Measurements from ENCODE around the gene RNPS1. TPM values are rescaled to one million over a fixed set of nuclear protein-coding genes. Genes with fewer than 3 reads are reported as not detected.
A peak's percentile ranks its signal among the peaks of the same experiment; 100 is the strongest.
"Not testable (repeated sequence)": the region's sequence is repeated elsewhere in the genome, so short reads cannot be mapped to it uniquely, and the experiment has no call there.

Gene RNPS1
- total RNA-seq, 1 donor from 2014 or later: 45.4 TPM

DNA sequence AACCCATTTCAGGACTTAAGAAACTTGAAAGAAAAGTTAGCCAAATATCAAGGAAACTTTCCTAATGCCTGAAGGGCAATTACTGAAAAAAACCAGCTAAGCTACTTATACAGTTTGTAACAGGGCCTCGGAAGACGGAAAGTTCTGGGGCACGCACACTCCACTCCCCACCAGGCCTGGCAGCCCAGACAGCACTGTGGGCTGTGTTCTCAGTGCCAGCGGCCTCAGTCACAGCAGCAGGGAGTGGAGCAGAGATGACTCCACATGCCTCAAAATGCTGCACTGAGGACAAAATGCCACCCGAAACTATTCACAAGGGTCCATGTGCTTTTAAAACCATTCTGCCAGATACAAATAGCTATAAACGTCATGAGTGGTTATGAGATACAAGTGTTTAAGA, 10.2 kb downstream of the RNPS1 start:
- DNase-seq (ENCODE audit: low read depth in 2 of 2): no peak

GRCh38 chr16:2256531-2257140, 11.3 kb downstream of the RNPS1 start:
- DNase-seq (ENCODE audit: low read depth in 2 of 2): no peak

DNA sequence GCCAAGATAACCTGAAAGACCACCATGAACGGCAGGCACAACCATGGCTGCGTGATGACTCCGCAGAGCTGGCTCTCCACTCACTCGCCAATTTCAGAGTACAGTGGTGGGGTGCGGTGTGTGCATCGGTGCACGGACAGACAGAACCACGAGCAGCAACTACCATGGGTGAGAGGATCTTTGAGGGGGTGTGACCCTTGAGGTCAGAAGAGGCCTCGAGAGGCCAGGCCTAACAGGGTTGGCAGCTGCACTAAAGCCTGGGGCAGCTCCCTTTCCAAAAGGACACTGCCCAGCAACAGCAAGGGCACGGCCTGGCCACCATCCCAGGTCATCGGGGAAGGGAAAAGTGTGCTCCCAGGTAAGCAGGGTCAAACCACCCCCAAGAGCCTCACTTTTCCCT, 14.6 kb downstream of the RNPS1 start:
- DNase-seq (ENCODE audit: low read depth in 2 of 2): no peak

DNA sequence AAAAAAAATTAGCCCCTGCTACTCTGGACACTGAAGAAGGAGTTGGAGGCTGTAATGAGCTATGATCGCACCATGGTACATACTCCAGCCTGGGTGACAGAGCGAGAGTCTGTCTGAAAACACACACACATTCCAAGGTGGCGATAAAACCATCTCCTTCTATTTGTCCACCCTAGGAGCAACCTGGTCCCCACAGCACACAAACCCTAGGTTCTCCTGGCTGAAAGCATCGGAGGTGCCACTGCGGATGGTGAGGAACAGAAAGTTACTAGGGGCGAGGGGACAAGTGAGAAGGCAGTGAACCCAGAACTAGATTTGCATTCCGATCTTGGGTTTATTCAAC, 15.1 kb downstream of the RNPS1 start:
- no peak for DNase-seq (ENCODE audit: low read depth in 2 of 2)

DNA sequence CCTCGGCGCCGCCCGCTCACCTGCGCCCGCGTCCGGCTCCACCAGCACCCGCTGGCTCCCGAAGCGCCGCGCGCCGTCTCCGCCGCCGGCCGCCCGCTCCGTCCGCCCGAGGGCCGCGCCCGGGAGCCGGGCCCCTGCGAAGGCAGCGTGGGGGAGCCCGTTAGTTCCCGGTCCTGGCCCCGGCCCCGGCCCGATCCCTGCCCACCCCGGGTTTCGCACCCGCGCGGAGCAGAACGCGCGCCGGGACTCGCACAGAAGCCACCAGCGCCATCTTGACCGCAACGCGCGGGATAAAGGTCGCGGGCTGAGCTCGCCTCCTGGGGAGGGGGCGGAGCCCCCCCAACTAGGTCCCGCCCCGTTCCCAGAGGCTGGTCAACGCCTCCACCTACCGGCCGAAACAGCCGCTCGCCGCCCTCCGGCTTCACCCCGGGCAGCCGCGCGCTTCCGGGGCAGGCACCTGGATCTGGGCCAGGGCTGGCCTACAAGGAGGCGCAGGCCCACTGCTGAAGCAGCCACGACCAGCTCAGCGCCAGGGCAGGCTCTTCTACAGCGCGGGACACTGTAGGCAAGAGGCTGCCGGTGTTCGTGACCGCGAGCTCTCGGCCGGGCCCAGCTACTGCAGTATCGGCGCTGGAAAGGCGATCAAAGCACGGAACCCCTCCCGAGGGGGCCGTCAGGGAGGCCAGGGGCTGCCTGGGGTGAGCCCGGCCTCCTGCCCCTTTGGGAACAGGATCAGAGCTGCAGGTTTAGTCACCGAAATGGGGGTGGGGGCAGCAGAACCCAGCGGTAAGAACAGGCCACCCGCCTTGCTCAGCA, 16.4 kb downstream of the RNPS1 start, which contains the start of gene ECI1:
ECI1 (minus strand) TSS at position 292 of the 816 bp plus-strand sequence; CDS start at position 271, 21 bp downstream.
- peak; percentile 90 to 94 for DNase-seq (ENCODE audit: low read depth in 2 of 2)

- peak; percentile 28 to 48 for DNase-seq (ENCODE audit: low read depth in 2 of 2)
These were observed 17.2 kb downstream of the RNPS1 start for GRCh38 chr16:2250652-2251295.

DNA sequence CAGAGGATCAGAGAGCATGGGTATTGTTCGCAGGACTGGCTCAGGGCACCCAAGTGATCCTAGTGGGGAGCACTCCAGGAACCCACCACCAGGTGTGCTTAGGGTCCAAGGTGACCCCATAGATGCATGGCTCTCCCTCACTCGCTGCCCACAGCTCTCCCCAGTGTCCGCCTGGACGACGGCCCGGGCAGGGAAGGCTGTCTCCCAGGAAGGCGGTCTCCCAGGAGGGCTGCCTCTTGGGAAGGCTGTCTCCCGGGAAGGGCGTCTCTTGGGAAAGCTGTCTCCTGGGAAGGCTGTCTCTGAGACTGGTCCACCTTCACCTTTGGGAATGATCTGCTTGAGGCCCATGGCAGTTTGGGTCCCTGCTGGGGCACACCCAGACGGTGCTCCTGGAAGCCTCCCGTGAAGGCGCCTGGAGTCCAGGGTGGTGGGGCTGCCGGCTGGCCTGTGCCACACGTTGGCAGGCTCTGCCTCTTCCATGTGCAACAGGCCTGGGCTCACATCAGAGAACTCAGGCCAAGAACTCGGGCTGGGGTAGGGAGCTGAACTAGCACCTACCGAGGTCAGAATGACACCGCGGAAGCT, 21.5 kb downstream of the RNPS1 start:
- no peak for DNase-seq (ENCODE audit: low read depth in 2 of 2)

- no peak for DNase-seq (ENCODE audit: low read depth in 2 of 2)
These were observed 22.8 kb downstream of the RNPS1 start for GRCh38 chr16:2244926-2245795.

GRCh38 chr16:2244301-2244700, 23.6 kb downstream of the RNPS1 start:
- DNase-seq (ENCODE audit: low read depth in 2 of 2): no peak

GRCh38 chr16:2243781-2244180, 24.1 kb downstream of the RNPS1 start:
- DNase-seq (ENCODE audit: low read depth in 2 of 2): no peak

DNA sequence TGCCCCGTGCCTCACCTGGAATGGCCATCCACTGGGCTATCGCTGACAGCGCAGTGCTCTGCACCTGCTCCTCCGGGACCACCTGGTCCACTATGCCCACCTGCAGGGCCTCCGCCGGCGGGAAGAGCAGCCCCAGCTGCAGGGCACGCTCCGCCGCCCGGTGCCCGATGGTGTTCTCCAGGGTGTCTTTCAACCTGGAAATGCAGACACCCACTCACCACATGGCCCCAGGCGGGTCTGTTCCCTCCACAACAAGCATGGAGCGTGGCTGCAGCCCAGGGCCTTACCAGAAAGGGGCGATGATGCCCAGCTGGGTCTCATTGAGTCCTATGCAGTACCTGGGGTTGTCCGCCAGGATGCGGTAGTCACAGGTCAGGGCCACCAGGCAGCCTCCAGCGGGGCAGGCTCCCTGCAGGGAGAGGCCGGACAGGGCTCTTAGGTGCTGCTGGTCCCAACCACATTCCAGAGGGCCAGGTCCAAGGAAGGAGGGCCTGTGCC, 24.8 kb downstream of the RNPS1 start:
- no peak for DNase-seq (ENCODE audit: low read depth in 2 of 2)

- no peak for DNase-seq (ENCODE audit: low read depth in 2 of 2)
These were observed 25.3 kb downstream of the RNPS1 start for GRCh38 chr16:2242598-2242997.

DNA sequence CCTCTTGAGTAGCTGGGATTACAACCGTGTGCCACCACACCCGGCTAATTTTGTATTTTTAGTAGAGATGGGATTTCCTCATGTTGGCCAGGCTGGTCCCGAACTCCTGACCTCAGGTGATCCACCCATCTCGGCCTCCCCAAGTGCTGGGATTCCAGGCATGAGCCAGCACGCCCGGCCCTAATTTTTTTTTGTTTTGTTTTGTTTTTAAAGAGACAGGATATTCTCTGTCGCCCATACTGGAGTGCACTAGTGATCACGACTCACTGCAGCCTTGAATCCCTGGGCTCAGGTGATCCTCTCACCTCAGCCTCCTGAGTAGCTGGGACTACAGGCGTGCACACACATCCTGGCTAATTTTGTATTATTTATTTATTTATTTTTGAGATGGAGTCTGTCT, 27.6 kb downstream of the RNPS1 start:
- not testable (repeated sequence) for DNase-seq (ENCODE audit: low read depth in 2 of 2)

DNA sequence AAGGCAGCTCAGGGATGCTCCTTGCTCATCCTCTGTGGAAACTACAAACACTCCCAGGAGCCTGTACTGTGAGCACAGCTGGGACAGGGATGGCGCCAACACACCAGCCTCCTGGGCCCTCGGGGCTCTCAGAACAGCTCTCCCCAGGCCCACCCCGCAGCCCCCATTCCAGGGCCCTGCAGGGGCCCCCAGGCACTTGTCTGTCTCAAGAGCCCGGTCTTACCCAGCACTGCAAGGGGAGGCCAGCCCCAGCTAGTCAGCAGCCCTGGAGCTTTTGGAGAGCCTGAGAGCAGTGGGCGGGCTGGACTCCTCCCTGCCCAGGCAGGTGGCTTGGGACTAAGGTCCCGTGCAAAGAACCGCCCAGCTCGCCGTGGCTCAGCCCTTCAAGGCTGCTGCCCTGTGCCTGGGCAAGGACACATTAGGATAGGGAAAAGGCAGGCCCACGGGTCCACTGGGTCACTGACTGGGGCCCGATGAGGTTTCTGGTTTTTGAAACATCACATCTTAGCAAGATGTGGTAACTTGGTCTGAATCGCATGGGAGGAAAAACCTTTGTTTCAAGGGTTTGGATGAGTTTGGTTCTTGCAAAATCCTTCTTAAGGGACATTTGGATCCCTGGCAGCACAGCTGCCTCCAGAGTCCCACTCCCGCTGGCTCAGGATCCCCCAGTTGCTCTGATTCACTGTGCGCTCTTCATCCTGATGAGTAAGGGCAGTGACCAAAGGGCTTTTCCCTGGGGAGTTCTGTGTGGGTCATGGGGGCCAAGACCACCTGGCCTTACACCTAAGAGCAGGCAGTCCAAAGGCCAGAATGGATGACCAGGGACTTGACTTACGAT, 28.9 kb downstream of the RNPS1 start:
- no peak for DNase-seq (ENCODE audit: low read depth in 2 of 2)

DNA sequence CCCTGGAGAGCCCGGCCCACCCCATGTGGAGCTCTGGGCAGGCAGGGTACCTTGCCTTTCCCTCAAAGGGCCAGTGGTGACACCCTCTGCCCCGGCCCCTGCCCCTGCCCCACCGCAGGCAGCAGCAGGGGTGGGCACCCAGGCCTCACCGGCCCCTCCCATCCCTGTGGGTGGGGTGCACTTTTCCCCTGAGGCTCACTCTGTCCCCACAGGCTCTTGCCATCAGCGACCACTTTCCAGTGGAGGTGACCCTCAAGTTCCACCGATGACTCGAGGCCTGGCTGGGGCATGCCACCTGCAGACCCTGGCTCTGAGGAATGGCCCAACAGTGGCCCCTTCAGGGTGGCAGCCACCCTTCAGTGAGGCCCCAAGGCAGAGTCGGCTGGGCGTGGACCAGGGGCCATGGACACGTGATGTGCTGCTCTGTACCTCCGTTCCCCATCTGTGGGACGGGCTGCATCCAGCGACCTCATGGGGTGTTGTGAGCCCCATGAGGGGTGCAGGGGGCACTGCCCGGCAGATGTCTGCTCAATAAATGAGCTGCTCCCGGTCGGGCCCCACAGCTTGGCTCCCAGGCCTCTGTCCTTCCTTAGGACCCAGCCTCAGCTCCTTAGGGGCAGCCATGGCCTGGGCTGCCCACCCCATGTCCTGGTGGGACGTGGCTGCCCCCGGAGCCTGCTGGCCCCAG, 29.6 kb downstream of the RNPS1 start:
- no peak for DNase-seq (ENCODE audit: low read depth in 2 of 2)

GRCh38 chr16:2237493-2238149, 30.3 kb downstream of the RNPS1 start:
- no peak for DNase-seq (ENCODE audit: low read depth in 2 of 2)

DNA sequence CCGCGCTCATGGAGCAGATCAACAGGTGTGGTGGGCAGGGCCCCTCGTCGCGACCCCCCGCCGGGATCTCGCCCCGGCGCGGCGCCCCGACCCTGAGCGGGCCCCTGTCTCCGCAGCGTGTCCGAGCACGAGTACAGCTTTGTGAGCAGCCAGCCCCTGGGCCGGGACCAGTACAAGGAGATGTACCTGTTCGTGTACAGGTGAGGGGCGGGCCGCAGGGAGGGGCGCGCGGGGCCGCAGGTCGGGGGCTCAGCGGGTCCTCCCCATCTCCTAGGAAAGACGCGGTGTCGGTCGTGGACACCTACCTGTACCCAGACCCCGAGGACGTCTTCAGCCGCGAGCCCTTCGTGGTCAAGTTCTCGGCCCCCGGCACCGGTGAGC, 30.8 kb downstream of the RNPS1 start:
- DNase-seq (ENCODE audit: low read depth in 2 of 2): no peak

GRCh38 chr16:2236337-2237101, 31.4 kb downstream of the RNPS1 start, which contains the start of gene DNASE1L2:
Gene DNASE1L2 (plus strand): TSS chr16:2236444. CDS start chr16:2236817, 373 bp downstream.
- peak in 1 of 2 donors; percentile 51 for DNase-seq (ENCODE audit: low read depth in 2 of 2)
